Urothelium cell line (cell line): ENCODE measurements around the gene IL2RA.
"Not testable (repeated sequence)": the region's sequence is repeated elsewhere in the genome, so short reads cannot be mapped to it uniquely, and the experiment has no call there.

Source experiments
- DNase-seq: peaks from one replicate; pipeline ENCODE4 v3.0.0; 2011; ENCODE audit warnings: low spot score, mixed read lengths
- FAIRE-seq: peaks from 2 replicates; lab custom pipeline; 2011; peaks lifted over from hg19 to GRCh38; lab: Jason Lieb, UNC

Gene IL2RA

DNA sequence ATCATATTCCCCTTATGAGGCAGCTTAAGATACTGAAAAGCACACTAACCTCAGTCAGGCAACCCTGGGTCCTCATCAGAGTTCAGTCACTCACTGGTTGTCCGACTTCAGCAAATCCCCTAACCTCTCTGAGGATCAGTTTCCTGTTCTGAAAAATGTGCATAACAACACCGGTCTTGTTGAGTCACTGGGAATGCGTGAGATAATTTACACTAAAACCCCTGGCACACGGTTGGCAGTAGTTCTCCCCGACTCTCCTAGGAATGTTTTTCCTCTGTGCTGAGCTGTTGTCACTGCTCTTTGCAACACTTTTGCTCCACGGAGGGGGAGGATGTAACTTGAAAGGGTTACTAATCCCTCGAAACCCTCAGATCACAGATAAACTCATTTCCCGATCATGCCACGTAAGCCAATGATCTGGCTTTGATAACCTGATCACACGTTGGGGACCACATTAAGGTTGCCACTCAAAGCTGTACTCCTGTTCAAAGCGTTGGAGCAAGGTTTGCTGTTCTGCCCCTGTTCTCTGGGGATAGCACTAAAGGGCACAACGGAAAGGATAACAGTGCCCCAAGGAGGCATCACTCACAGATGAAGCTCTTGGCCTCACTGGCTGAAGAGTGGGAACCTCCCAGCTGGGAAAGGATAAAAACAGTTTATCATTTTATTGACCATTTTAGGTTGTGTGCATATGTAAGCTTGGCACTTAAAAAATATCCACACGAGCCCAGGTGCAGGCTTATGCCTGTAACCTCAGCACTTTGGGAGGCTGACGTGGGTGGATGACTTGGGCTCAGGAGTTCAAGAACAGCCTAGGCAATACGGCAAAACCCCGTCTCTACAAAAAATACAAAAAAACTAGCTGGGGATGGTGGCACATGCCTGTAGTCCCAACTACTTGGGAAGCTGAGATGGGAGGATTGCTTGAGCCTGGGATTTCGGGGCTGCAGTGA, 21.6 kb upstream of the IL2RA start:
- no peak for DNase-seq
- no peak for FAIRE-seq

DNA sequence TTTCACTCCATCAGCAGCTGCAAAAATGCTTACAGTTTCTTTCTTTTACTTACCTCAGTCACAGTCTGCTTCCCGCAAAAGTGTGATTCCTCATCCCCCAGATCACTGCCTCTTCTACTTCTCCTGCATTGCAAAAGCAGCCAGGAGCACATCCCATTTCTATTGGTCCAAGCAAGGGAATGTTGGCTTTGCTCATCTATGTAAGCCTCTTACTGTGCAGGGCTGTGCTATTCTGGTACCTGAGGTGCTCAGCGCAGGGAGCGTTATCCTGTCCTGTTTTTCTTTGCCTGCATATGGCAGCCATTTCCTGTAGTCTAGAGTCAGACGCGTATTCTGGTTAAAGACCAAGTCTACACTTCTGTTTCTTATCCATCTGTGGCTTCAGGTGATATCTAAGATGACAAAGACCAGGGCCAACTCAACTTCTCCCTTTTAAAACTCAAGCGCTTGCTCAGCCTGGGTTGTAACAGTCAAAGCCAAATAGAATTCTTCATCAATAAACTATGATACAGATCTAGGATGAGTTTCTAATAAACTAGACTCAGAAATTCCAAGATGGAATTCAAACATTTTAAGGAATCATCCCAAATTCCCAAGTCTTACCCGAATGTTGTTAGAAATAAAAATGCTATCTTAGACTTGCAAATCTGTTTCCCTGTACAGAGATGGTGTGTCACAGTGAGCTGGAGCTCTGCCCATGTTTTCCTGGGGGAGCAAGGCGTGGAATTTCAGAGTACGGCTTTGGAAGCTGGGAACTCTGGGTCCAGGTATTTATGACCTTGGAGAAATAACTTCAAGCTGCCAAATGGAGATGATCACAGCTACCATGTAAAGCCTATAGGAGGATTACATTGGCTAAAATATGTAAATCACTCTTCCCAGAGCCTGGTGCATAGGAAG, 20.6 kb upstream of the IL2RA start:
- DNase-seq (no peak), FAIRE-seq (no peak)

DNA sequence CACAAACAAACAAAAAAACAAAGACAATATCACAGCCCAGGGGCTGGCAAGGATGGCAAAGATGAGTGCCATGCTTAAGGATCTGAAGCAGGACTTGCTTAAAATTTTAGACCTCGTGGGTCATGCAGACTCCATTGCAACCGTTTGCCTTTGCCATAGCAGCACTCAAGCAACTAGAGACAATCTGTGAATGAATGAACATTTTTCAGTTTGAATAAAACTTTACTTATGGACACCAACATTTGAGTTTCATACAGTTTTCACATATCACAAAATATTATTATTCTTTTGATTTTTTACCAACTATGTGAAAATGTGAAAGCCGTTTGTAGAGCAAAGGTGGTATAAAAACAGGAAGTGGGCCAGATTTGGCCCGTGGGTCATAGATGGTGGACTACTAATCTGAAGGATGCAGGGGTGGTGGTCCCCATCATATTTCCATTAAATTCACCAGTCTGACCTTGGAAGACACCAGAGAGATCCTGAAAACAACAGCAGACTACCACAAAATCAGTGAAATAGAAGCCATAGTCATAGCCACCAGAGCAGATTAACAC, 18.3 kb upstream of the IL2RA start:
- no peak for DNase-seq
- FAIRE-seq, result no peak

DNA sequence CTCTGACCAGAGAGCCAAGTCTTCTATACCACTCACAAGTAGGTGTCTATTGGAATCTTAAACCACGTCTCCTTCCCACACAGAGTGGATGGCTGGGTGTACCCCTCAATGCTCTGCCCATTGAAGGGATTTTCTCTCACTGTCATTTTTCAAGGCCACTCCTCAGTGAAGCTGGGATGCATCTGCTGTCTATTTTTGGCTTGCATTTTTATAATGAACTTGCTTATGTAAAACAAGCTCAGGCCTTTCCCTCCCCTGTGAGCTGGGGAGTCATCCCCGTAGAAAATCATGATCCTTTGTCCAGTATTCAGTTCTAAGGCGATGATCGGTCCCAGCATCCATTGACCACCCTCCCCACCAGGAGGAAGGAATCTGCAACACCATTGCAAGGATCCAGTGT, 16.9 kb upstream of the IL2RA start:
- FAIRE-seq (no peak), DNase-seq (no peak)

DNA sequence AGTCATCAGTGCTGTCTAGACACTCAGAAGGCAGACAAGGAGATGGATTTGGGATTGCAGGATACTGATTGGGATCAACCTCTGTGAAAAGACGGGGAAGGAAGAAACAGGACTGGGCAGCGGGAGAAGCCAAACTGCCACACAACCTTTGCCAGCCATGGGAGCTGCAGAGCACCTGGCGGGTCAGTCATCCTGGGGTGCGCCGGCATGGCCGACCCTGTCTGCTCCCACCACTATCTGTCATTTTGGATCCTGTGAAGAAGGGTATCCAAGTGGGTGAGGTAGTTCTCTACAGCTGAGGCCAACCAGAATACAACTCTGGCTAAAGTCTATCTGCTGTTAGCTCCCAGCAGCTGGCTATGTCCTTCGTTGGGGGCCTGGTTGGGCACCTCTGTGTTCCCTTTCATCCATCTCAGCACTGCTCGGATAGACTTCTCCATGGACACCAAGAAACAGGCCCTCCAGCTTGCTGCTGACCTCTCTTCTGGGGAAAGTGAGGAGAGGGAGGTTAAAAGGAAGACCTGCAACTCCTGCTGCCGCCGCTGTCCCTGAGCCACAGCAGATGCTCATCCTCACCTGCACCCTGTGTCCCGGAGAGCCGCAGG, 15.0 kb upstream of the IL2RA start:
- DNase-seq, result no peak
- no peak for FAIRE-seq

DNA sequence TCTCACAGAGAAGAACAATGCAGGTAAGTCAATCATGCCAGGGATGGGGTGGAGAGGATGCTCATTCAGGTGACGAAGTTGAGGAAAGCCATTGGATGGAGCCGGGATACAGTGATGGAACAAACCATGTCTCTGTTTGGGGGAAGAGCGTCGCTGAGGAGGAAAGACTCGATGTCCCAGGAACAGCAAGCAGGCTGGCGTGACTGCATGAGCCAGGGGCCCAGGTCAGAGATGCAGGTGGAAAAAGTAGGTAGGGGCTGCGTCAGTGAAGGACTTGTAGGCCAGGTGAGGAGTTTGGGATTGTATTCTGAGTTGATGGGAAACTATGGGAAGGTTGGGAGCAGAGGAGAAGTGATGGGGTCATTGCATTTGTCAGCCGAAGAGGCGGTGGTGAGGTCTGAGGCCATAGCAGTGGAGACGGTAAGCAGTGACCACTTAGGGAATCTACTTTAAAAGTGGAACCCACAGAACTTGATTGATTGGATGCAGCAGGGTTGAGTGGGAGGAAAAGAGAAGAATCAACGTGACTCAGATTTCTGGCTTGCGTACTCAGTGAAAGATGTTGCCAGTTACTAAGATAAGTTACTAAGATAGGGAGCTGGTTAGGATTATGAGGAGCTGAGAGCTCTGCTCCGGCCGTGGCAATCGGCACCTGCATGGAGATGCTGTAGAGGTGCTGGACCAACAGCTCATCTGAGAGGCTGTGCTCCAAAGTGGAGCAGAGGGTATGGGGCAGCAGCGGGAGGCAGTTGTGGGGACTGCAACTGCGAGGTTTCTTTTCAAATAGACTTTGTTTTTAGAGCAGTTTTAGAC, 12.5 kb upstream of the IL2RA start:
- FAIRE-seq (no peak), DNase-seq (no peak)

DNA sequence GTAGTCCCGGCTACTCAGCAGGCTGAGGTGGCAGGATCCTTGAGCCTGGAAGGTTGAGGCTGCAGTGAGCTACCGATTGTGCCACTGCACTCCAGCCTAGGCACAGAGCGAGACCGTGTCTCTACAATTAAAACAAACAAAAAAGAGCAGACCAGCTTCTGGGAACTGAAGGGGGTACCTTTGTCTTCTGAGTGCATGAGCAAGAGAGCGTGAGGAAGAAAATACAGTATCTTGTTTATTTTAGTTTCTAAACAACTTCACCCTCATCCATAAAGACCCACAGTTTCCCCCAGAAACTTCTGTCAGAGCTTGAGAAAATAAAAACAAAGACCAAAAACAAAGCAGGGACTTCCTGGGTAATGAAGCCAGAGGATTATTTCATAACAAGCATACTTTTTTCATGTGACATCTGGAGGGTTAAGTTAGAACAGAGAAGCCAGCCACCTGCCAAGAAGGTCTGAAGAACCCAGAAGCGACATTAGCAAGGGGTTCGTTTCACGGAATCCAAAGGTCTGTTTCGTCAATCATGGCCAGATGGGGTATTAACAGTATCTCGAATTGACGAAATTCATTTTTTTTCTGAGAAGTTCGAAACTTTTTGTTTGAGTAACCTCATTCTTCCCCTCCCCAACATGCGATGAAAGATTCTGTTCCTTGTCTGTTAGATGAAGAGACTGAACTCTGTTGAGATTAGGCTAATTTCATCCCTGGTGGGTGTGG, 10.2 kb upstream of the IL2RA start:
- FAIRE-seq, result no peak

DNA sequence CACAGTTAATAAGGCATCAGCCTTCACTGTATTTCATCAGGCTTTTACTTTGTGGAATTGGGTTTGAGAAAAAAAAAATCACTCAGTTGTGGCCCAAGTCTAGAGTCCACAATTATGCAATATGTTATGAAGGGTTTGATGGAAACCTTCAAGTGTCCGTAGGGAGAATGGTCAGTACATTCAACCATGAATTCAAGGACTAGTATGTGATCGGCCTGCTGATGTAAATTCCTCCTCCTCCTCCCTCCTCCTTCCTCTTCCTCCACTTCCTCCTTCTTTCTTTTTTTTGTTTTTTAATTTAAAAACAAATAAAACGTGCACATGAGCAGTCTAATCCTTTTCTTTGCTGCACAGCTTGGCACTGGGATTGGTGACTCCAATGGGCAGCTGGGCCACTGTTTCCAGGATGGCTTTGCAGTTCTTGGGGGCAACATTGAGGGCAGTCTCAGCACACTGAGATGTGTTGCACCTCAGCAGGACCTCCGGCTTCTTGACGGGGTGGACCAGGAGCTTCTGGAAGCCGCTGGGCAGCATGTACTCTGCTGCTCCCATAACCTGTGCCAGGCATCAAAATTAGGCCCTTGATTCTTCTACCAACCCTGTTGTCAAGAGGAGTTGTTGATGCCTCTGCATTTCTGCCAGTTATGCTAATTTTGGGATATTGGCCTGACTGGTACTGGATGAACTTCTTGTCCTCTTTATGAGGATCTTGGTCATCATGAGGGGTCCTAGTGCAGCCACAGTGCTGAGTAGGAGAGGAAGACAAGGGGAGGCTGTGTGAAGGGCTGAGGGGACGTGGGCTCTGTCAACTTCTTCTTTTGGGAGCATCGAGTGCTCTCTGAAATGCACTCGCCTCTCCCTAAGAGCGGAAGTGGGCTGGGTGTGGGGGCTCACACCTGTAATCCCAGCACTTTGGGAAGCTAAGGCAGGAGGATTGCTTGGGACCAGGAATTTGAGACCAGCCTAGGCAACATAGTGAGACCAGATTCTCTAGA, 9.3 kb upstream of the IL2RA start:
- no peak for DNase-seq
- FAIRE-seq, result no peak

More for the DNA sequence above, 10.2 kb upstream of the IL2RA start:
- DNase-seq, result no peak

DNA sequence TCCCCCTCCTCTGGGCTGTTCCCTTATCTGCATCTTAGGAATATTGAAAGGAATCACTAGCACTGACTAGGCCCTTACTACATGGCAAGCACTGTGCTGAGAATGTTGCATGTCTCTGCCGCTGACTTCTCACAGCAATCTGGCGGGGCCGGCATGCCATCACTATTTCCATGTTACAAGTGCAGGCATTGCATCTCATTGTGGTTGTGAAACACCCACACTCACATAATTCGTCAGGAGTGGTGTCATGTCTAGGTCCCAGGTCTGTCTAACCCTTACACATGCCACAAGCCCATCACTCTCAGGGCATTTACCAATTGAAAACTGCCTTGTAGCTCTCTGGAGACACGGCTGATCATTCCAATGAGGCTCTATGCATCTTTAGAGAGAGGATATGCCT, 8.5 kb upstream of the IL2RA start:
- DNase-seq (no peak), FAIRE-seq (no peak)

DNA sequence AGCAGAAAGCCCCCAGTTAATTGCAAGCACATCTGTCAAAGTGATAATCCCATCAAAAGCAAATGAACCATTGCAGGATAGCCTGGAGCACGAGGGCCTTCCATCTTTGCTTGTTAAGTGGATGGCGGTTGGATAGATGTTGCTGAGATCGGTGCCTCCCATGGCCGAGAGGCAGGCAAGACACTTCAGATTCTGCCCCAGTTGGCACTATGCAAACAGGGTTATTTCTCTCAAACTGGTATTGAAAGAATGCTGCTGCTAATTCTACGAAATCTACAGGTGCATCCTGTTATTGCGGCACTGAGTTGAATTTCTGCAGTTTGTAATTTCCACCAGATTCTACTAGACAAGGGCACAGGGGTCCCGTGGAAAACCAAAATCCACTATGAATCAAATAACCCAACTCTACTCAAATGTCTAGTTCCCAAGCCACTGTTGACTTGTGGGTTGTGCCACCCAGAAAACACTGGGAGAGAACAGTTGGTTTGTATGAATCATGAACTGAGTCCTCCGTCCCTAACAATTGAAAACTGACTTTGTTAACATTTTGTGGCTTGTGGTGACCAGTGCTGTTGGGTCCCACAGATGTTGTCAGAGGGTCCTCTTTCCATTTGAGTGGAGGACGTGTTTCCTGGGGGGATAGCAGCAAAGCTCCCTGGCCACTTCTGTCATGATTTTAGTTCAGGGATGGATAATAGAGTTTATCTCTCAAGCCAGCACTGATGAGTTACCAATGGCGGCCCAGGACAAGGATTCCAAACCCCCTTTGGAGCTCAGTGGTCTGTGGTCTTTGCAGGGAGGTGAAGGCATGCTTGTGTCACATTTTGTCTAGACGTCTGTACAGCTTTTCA, 7.1 kb upstream of the IL2RA start:
- FAIRE-seq, result no peak
- no peak for DNase-seq

DNA sequence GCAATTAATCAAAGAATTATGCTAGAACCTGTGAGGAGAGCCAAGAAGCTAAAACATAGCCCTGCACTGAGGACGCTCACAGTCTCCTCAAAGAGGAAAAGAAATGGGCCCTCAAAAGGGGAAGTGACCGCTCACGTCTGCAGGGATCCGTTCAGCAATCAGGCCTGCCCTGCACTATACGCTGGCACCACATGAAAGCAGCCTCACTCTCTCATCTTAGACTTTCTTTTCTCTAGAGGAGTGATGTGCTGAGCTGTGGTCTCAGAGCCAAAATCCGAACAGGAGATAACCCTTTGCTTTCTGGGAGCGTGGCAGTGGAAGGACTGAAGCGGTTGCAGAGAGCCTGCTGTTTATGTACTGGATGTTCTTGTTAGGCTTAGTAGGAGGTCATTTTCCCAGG, 6.3 kb upstream of the IL2RA start:
- FAIRE-seq (no peak), DNase-seq (no peak)

DNA sequence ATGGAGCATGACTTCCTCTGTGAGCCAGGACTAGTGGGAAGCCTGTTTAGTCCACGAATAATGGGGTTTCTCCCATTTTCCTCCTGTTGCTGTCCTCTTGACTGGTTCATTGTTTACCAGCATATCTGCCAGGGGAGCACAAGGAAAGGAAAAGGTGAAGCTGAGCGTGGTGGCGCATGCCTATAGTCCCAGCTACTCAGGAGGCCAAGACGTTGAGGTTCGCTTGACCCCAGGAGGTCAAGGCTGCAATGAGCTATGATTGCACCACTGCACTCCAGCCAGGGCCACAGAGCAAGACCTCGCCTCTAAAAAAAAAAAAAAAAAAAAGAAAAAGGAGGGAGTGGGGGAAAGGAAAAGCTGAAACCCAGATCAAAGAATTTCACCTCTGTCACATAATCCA, 5.8 kb upstream of the IL2RA start:
- FAIRE-seq (no peak), DNase-seq (no peak)

DNA sequence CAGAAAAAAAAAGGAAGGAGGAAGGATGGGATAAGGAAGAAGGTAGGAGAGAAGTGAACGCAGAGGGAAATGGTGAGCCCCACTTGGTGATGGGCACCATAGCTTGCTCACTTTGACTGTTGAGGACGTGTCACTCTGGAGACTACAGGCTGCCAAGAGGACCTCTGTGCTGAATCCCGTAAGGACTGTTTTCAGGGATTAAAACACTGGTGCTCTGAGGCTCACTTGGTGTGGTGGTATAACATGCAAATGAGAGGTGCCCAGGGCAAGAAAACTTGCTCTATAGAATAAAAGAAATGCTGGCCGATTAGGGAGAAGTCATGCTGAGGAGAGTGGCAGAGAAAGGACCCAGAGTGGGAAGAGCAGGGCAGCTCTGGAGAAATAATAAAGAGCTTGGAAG, 5.3 kb upstream of the IL2RA start:
- FAIRE-seq (no peak), DNase-seq (no peak)

DNA sequence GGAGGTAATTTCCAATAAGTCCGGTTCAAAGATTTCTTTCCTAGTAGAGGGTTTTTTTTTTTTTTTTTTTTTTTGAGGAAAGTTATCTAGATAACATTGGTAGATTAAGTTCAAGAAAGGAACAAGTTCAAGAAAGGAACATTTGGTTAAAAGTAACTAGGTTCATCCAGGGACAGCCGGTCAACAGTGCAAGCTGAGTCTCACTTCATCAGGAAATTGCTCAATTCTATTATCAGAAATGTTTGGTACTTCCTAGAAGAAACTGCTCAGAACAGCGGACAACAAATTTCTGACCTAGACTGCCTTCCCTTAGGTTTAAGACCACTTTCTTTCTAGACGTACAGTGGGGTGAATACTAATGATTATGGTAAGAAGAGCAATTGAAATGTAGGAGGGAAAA, 3.7 kb upstream of the IL2RA start:
- FAIRE-seq, result no peak
- no peak for DNase-seq

DNA sequence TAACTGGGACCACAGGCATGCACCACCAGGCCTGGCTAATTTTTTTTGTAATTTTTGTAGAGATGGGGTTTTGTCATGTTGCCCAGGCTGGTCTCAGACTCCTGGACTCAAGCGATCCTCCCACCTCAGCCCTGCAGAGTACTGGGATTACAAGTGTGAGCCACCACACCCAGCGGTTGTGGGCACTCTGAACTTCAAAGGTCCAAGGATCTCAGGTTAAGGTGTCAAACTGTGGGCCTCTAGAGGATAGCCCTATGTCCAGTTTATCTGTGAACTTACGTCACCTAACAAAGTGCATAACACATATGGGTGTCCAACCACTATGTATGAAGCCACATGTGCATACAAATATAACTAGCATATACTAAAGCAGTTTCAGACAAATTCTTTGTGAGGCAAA, 3.2 kb upstream of the IL2RA start:
- no peak for DNase-seq
- no peak for FAIRE-seq

DNA sequence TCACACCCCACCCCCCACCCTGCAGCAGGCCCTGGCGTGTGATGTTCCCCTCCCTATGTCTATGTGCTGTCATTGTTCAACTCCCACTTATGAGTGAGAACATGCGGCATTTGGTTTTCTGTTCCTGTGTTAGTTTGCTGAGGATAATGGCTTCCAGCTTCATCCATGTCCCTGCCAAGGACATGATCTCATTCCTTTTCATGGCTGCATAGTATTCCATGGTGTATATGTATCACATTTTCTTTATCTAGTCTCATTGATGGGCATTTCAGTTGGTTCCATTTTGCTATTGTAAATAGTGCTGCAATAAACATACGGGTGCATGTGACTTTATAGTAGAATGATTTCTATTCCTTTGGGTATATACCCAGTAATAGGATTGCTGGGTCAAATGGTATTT, 2.6 kb upstream of the IL2RA start:
- DNase-seq, FAIRE-seq: not testable (repeated sequence)

DNA sequence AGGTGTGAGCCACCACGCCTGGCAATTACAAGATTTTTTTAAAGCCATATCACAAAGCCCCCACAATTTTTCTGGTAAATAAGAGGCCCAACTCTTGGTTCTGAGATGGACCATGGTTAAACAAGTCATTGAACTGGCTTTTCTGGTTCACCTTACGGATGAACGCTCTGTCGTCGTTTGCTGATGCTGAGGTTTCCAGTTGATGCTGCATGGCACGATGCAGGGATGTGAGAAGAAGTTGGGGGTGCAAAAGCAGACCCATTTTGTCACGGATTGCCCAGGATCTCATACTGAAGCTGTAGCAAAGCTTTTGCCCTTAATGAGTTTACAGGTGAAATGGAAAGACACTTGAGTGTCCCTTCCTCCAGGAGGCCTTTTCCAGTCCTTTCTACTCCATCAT, 2.0 kb upstream of the IL2RA start:
- FAIRE-seq (no peak), DNase-seq (no peak)

DNA sequence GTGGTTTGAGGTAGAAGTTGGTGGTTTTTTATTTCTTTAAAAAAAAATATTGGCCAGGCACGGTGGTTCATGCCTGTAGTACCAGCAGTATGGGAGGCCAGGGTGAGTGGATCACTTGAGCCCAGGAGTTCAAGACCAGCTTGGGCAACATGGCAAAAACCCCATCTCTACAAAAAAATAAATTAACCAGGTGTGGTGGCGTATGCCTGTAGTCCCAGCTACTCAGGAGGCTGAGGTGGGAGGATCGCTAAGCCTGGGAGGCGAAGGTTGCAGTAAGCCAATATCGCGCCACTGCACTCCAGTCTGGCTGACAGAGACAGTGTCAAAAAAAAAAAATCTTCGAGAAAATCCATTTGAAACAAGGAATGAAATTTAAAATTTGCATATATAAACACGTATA, 1.1 kb downstream of the IL2RA start:
- no peak for DNase-seq
- no peak for FAIRE-seq
